HEK293 (cell line): ENCODE data around the gene GTPBP3.
A peak's percentile ranks its signal among the peaks of the same experiment; 100 is the strongest.

Experiments used
- GLI4 ChIP-seq: fragments of 450-650 bp; formaldehyde crosslinking; IDR thresholded peaks from 2 replicates; pipeline ENCODE4 v1.5.1; 2016; ENCODE audit warnings: missing biosample characterization, missing genetic modification characterization
- GLIS1 ChIP-seq: fragments of 450-650 bp; formaldehyde crosslinking; IDR thresholded peaks from 2 replicates; pipeline ENCODE4 v1.5.1; 2016; ENCODE audit warnings: missing biosample characterization, missing genetic modification characterization
- HIC1 ChIP-seq: fragments of 450-650 bp; formaldehyde crosslinking; IDR thresholded peaks from 2 replicates; pipeline ENCODE4 v1.5.1; 2016; ENCODE audit warnings: missing biosample characterization, missing genetic modification characterization
- KLF10 ChIP-seq: fragments of 450-650 bp; IDR thresholded peaks from 2 replicates; pipeline ENCODE4 v1.5.1; 2018; ENCODE audit warnings: missing biosample characterization, mild to moderate bottlenecking, missing genetic modification characterization
- PBX3 ChIP-seq: sonication (generic); formaldehyde crosslinking; IDR thresholded peaks from 2 replicates; pipeline ENCODE4 v1.8.1; 2022; ENCODE audit warnings: mild to moderate bottlenecking, moderate library complexity, missing genetic modification reagents
- SCRT1 ChIP-seq: fragments of 450-650 bp; formaldehyde crosslinking; IDR thresholded peaks from 2 replicates; pipeline ENCODE4 v1.5.1; 2016; ENCODE audit warnings: missing biosample characterization, missing genetic modification characterization, borderline replicate concordance
- SP3 ChIP-seq: fragments of 450-650 bp; formaldehyde crosslinking; IDR thresholded peaks from 2 replicates; pipeline ENCODE4 v1.5.1; 2016; ENCODE audit warnings: missing biosample characterization, missing genetic modification characterization
- TSHZ1 ChIP-seq: fragments of 450-650 bp; formaldehyde crosslinking; IDR thresholded peaks from 2 replicates; pipeline ENCODE4 v1.5.1; 2016; ENCODE audit warnings: missing biosample characterization, missing genetic modification characterization, borderline replicate concordance
- ZBTB26 ChIP-seq: fragments of 450-650 bp; formaldehyde crosslinking; optimal IDR thresholded peaks from 2 replicates; pipeline ENCODE3; 2016; ENCODE audit warnings: missing biosample characterization, mild to moderate bottlenecking, missing genetic modification characterization
- ZFP37 ChIP-seq: fragments of 450-650 bp; formaldehyde crosslinking; IDR thresholded peaks from 2 replicates; pipeline ENCODE4 v1.5.1; 2016; ENCODE audit warnings: missing biosample characterization, missing genetic modification characterization
- ZNF140 ChIP-seq: fragments of 450-650 bp; formaldehyde crosslinking; IDR thresholded peaks from 2 replicates; pipeline ENCODE4 v1.5.1; 2016; ENCODE audit warnings: missing biosample characterization, missing genetic modification characterization
- ZNF2 ChIP-seq: fragments of 450-650 bp; formaldehyde crosslinking; IDR thresholded peaks from 2 replicates; pipeline ENCODE4 v1.5.1; 2016; ENCODE audit warnings: missing biosample characterization, missing genetic modification characterization
- ZNF221 ChIP-seq: fragments of 450-650 bp; formaldehyde crosslinking; IDR thresholded peaks from 2 replicates; pipeline ENCODE4 v1.5.1; 2017; ENCODE audit warnings: missing biosample characterization, missing genetic modification characterization, borderline replicate concordance
- ZNF223 ChIP-seq: fragments of 450-650 bp; formaldehyde crosslinking; IDR thresholded peaks from 2 replicates; pipeline ENCODE4 v1.5.1; 2016; ENCODE audit warnings: missing biosample characterization, missing genetic modification characterization
- ZNF239 ChIP-seq: fragments of 450-650 bp; formaldehyde crosslinking; IDR thresholded peaks from 2 replicates; pipeline ENCODE4 v1.5.1; 2016; ENCODE audit warnings: missing biosample characterization, missing genetic modification characterization
- ZNF26 ChIP-seq: fragments of 450-650 bp; formaldehyde crosslinking; IDR thresholded peaks from 2 replicates; pipeline ENCODE4 v1.5.1; 2016; ENCODE audit warnings: missing biosample characterization, missing genetic modification characterization
- ZNF449 ChIP-seq: fragments of 450-650 bp; formaldehyde crosslinking; IDR thresholded peaks from 2 replicates; pipeline ENCODE4 v1.5.1; 2017; ENCODE audit warnings: missing biosample characterization, mild to moderate bottlenecking, missing genetic modification characterization, moderate library complexity
- ZNF558 ChIP-seq: fragments of 450-650 bp; formaldehyde crosslinking; IDR thresholded peaks from 2 replicates; pipeline ENCODE4 v1.5.1; 2016; ENCODE audit warnings: missing biosample characterization, missing genetic modification characterization
- ZNF560 ChIP-seq: fragments of 450-650 bp; formaldehyde crosslinking; IDR thresholded peaks from 2 replicates; pipeline ENCODE4 v1.5.1; 2017; ENCODE audit warnings: missing biosample characterization, missing genetic modification characterization, borderline replicate concordance
- ZNF580 ChIP-seq: fragments of 450-650 bp; formaldehyde crosslinking; IDR thresholded peaks from 2 replicates; pipeline ENCODE4 v1.5.1; 2016; ENCODE audit warnings: missing biosample characterization, missing genetic modification characterization
- ZNF585B ChIP-seq: fragments of 450-650 bp; formaldehyde crosslinking; IDR thresholded peaks from 2 replicates; pipeline ENCODE4 v1.5.1; 2016; ENCODE audit warnings: missing biosample characterization, missing genetic modification characterization
- ZNF626 ChIP-seq: fragments of 450-650 bp; sonication (Bioruptor Pico); formaldehyde crosslinking; IDR thresholded peaks from 2 replicates; pipeline ENCODE4 v1.5.1; 2018; ENCODE audit warnings: missing biosample characterization, missing genetic modification characterization, inconsistent platforms
- ZNF629 ChIP-seq: fragments of 450-650 bp; formaldehyde crosslinking; IDR thresholded peaks from 2 replicates; pipeline ENCODE4 v1.5.1; 2017; ENCODE audit warnings: missing biosample characterization, missing genetic modification characterization
- ZNF777 ChIP-seq: fragments of 450-650 bp; formaldehyde crosslinking; IDR thresholded peaks from 2 replicates; pipeline ENCODE4 v1.5.1; 2017; ENCODE audit warnings: missing biosample characterization, missing genetic modification characterization, borderline replicate concordance

Gene GTPBP3

GRCh38 chr19:17334414-17335409 lies 2.6 kb upstream of the GTPBP3 start, which contains the start of gene ANO8 (continued):
- TF ChIP-seq ZBTB26 (tag by site-specific recombination) (peak; percentile 96), ZNF626 (tag by site-specific recombination) (no peak; the same call in 1 of the 2 replicates), ZNF221 (peak; percentile 73; the same call in 1 of the 2 replicates), ZNF223 (tag by site-specific recombination) (peak; percentile 87; the same call in 1 of the 2 replicates), PBX3 (CRISPR knock-in tag) (peak; percentile 92), SCRT1 (tag by site-specific recombination) (0 out of 2 replicates have a peak, but pooled peaks have one; percentile 35), HIC1 (tag by site-specific recombination) (peak; percentile 63; the same call in 1 of the 2 replicates), ZNF558 (tag by site-specific recombination) (peak; percentile 63; the same call in 1 of the 2 replicates), ZNF629 (peak; percentile 98), ZNF777 (tag by site-specific recombination) (no peak; the same call in 1 of the 2 replicates), KLF10 (tag by site-specific recombination) (peak; percentile 95), ZFP37 (tag by site-specific recombination) (peak; percentile 77; the same call in 1 of the 2 replicates), ZNF560 (tag by site-specific recombination) (no peak), TSHZ1 (tag by site-specific recombination) (peak; percentile 94; the same call in 1 of the 2 replicates), GLI4 (tag by site-specific recombination) (peak; percentile 99; the same call in 1 of the 2 replicates), ZNF26 (tag by site-specific recombination) (0 out of 2 replicates have a peak, but pooled peaks have one; percentile 18), ZNF580 (peak; percentile 96), ZNF239 (tag by site-specific recombination) (peak; percentile 12; the same call in 1 of the 2 replicates), SP3 (peak; percentile 92), ZNF2 (tag by site-specific recombination) (peak; percentile 97), ZNF140 (no peak), ZNF449 (tag by site-specific recombination) (peak; percentile 58), GLIS1 (tag by site-specific recombination) (peak; percentile 75), ZNF585B (tag by site-specific recombination) (no peak)
